Measurements from ENCODE around the gene R3HDM2. TPM values are rescaled to one million over a fixed set of nuclear protein-coding genes. Genes with fewer than 3 reads are reported as not detected.

R3HDM2 gene
- total RNA-seq, 4 donors from 2014 or later: 31.0 to 51.9 (median 41.6) TPM

DNA sequence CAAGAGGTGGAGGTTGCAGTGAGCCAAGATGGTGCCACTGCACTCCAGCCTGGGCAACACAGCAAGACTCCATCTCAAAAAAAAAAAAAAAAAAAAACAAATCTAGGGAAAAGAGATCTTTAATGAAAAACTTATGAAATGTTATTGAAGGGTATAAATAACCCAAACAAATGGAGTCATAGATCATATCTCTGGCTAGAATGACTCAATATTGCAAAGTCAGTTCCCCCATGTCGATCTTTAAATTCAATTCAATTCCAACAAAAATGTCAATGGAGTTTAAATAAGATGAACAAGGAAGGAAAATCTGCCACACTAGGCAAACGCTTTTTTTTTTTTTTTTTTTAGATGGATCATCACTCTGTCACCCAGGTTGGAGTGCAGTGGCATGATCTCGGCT is 78.7 kb downstream of the R3HDM2 start:
- Histone ChIP-seq H3K4me3 (no peak overlapping the region), H3K27me3 (no peaks in the 10 kb centered on the region), H3K4me1 (no peaks in the 10 kb centered on the region), H3K27ac (no peak overlapping the region), H3K36me3 (peaks cover 0 to 24% (median 0%) of the 10 kb centered on the region in 3 donors), H3K9me3 (peaks cover 0 to 8% (median 0%) of the 10 kb centered on the region in 4 donors)
- WGBS, 2 donors: 90% methylated on average over 3 of the region's 3 CpGs
- TF ChIP-seq, protein P1, sequence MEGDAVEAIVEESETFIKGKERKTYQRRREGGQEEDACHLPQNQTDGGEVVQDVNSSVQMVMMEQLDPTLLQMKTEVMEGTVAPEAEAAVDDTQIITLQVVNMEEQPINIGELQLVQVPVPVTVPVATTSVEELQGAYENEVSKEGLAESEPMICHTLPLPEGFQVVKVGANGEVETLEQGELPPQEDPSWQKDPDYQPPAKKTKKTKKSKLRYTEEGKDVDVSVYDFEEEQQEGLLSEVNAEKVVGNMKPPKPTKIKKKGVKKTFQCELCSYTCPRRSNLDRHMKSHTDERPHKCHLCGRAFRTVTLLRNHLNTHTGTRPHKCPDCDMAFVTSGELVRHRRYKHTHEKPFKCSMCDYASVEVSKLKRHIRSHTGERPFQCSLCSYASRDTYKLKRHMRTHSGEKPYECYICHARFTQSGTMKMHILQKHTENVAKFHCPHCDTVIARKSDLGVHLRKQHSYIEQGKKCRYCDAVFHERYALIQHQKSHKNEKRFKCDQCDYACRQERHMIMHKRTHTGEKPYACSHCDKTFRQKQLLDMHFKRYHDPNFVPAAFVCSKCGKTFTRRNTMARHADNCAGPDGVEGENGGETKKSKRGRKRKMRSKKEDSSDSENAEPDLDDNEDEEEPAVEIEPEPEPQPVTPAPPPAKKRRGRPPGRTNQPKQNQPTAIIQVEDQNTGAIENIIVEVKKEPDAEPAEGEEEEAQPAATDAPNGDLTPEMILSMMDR (IDR thresholded peaks at IDR 0.05): no peak
- no peak for TF ChIP-seq POLR2A (IDR thresholded peaks at IDR 0.05)
- no peak for TF ChIP-seq EP300 (IDR thresholded peaks at IDR 0.05)
- no peak for DNase-seq (ENCODE audit: low spot score in 2 of 2)

DNA sequence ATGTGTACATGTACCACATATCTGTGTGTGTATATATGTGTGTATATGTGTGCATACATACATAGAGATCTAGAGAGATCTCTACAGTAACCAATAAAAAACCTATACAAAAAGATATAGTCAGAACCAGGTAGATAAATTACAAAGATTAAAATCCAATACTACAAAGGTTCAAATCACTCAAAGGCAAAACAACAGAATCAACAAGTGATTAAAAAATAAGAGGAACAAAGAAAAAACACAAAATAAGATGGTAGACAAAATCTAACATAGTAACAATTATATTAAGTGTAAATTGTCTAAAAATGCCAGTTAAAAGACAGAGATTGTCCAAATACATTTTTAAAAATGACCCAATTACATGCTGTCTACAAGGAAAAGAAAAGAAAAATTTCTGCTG is 83.6 kb downstream of the R3HDM2 start:
- TF ChIP-seq, protein P1 (IDR thresholded peaks at IDR 0.05): no peak
- TF ChIP-seq EP300 (IDR thresholded peaks at IDR 0.05) (no peak), POLR2A (IDR thresholded peaks at IDR 0.05) (no peak)
- Histone ChIP-seq H3K36me3 (peaks cover 0 to 34% (median 0%) of the 10 kb centered on the region in 3 donors), H3K4me1 (peaks cover 0 to 6% (median 3%) of the 10 kb centered on the region in 4 donors), H3K4me3 (no peak overlapping the region), H3K27ac (no peak overlapping the region), H3K9me3 (peaks cover 0 to 12% (median 0%) of the 10 kb centered on the region in 4 donors), H3K27me3 (no peaks in the 10 kb centered on the region)
- no peak for DNase-seq (ENCODE audit: low spot score in 2 of 2)

DNA sequence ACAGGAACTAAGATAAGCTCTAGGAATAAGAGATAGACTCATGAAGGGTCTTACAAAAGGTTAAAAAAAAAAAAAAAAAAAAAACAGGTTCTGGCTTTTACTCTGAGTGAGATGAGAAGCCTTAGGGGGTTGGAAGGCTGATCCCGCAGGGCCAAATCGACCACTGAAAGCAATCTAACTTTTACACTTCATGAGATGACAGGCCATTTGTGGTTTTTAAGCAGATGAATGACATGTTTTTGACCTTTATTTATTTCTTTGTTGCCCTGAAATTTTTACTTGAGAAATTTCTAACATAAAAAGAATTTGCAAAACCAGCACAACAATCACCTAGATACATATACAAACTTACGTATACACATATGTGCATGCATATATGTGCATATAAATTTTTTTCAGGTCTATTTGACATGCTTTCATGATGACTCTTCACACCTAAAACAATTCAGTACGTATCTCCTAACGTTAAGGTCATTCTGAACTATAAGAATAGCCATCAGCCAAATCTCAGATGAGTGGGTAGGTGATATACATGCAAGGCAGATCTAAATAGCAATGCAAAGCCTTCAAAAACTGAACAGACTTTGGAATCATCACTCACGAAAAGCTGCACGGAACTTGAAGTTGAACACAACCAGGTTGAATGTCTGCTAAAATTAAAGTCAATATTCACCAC is 87.0 kb downstream of the R3HDM2 start:
- TF ChIP-seq, protein P1 (IDR thresholded peaks at IDR 0.05): no peak
- no peak for TF ChIP-seq EP300 (IDR thresholded peaks at IDR 0.05)
- no peak for TF ChIP-seq POLR2A (IDR thresholded peaks at IDR 0.05)
- no peak for DNase-seq (ENCODE audit: low spot score in 2 of 2)
- WGBS, 2 donors: 83 to 87% methylated on average over 7 of the region's 7 CpGs
- Histone ChIP-seq H3K4me1 (peaks cover 0 to 33% (median 17%) of the 10 kb centered on the region in 4 donors), H3K27ac (no peak overlapping the region), H3K36me3 (peaks cover 0 to 26% (median 0%) of the 10 kb centered on the region in 3 donors), H3K9me3 (peaks cover 0 to 12% (median 0%) of the 10 kb centered on the region in 4 donors), H3K4me3 (no peak overlapping the region), H3K27me3 (no peaks in the 10 kb centered on the region)

DNA sequence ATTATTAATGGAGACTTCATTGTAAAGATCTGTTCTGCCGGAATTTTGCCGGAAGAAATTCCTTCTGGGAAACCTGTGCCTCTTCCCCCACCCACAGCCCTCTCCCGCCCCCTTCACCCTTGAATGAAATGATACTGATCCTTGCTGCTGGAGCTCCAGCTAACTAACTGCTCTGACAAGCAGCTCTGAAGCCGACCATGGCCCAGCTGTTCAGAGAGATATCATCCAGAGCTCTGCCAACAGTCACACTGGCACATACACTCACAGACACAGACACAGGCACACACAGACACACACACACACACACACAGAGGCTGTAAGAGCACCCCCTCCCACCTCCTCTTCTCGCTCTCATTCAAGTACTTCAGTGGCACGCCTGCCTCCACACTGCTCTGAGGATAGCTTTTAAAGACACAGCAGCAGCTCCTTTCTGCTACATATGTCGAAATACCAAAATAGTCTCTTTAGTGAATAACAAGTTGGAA is 88.6 kb downstream of the R3HDM2 start:
- no peak for TF ChIP-seq POLR2A (IDR thresholded peaks at IDR 0.05)
- TF ChIP-seq EP300 (IDR thresholded peaks at IDR 0.05): no peak
- TF ChIP-seq, protein P1 (IDR thresholded peaks at IDR 0.05): no peak
- 27 to 33% methylated on average over 7 of the region's 7 CpGs for WGBS, 2 donors
- H3K36me3 ChIP-seq: peaks cover 0 to 11% (median 0%) of the 10 kb centered on the region in 3 donors

DNA sequence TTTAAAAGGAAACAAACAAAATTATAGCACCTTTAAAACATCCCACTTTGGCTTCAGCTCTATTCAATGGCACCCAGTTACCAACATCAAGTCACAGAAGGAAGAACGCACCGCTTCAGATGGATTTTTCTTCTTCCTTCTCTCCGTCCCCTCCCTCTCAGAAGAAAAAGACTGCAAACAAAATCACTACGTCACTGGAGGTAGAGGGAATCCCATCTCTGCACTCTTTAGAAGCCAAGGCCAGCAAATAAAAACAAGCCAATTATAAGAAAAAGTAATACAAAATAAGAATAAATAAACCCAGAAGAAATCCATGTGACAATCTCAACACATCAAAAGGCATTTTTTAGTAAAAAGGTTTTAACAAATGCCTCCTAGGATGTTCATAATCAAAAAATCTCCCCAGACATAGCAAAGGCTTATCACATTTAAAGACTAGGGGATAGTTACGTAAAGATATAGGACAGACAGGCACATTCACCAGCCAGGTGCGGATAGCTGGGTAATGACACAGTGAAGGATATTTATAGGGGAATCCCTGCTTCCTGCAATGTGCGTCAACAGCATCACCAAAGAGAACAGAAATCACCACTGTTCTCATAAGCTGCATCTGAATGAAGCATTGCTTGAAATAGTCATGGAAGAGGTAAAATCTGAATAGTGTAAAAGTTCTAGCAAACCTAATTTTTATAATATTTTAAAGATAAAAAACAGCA is 89.4 kb downstream of the R3HDM2 start:
- H3K4me1 ChIP-seq: peaks cover 0 to 33% (median 17%) of the 10 kb centered on the region in 4 donors
- peak overlapping the region in 2 of 4 donors; percentile 12 to 47 for H3K27ac ChIP-seq
- 37 to 45% methylated on average over 7 of the region's 7 CpGs for WGBS, 2 donors
- no peak for DNase-seq (ENCODE audit: low spot score in 2 of 2)
- peaks cover 0 to 5% (median 0%) of the 10 kb centered on the region in 3 donors for H3K36me3 ChIP-seq
- H3K4me3 ChIP-seq: no peak overlapping the region
- TF ChIP-seq, protein P1 (IDR thresholded peaks at IDR 0.05): no peak
- no peak for TF ChIP-seq EP300 (IDR thresholded peaks at IDR 0.05)
- TF ChIP-seq POLR2A (IDR thresholded peaks at IDR 0.05): no peak
- H3K27me3 ChIP-seq: no peaks in the 10 kb centered on the region
- H3K9me3 ChIP-seq: no peaks in the 10 kb centered on the region

More for the DNA sequence above, 88.6 kb downstream of the R3HDM2 start:
- peak overlapping the region in 1 of 4 donors; percentile 26 for H3K27ac ChIP-seq
- H3K27me3 ChIP-seq: no peaks in the 10 kb centered on the region
- H3K4me3 ChIP-seq: no peak overlapping the region
- H3K4me1 ChIP-seq: peaks cover 0 to 33% (median 17%) of the 10 kb centered on the region in 4 donors
- peaks cover 0 to 5% (median 0%) of the 10 kb centered on the region in 4 donors for H3K9me3 ChIP-seq
- no peak for DNase-seq (ENCODE audit: low spot score in 2 of 2)
